Measurements from ENCODE around the gene MS4A10. TPM values are rescaled to one million over a fixed set of nuclear protein-coding genes. Genes with fewer than 3 reads are reported as not detected.

Gene MS4A10
- total RNA-seq, 6 experiments from 2014 or later, result not detected

- no peaks in the 10 kb centered on the region for H3K9me3 ChIP-seq
- H3K27ac ChIP-seq, result no peak overlapping the region
- DNase-seq, result no peak
- 61% methylated on average over 5 of the region's 11 CpGs for WGBS (ENCODE audit: insufficient coverage, low coverage, low lambda C conversion rate, missing lambda C conversion rate)
- no peak overlapping the region for H3K4me3 ChIP-seq
- H3K27me3 ChIP-seq, result no peaks in the 10 kb centered on the region
- TF ChIP-seq POLR2A (IDR thresholded peaks at IDR 0.05), result no peak
- TF ChIP-seq CTCF (IDR thresholded peaks at IDR 0.05), result no peak
- no peaks in the 10 kb centered on the region for H3K4me1 ChIP-seq
- H3K36me3 ChIP-seq, result no peaks in the 10 kb centered on the region
- intact Hi-C loops (cut with DNase I), result no loop called here
- ATAC-seq, result no peak
These were observed 21.3 kb upstream of the MS4A10 start for GRCh38 chr11:60763692-60764369.

DNA sequence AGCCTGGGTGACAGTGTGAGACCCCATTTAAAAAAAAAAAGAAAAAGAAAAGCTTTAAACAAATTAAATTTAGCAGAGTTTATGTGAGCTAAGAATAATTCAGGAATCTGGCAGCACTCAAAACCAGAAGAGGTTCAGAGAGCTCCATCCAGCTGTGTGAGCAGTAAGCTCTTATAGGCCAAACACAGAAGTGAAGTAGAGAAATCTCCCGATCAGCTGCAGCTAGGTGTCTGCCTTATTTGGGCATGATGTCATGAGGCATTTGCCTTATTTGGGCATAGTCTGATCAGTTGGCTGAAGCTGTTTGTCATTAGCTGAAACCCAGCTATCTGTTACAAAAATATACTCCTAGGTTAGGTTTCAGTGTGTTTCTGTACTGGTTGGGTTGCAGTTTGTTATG lies 20.3 kb upstream of the MS4A10 start:
- H3K27ac ChIP-seq, result no peak overlapping the region
- H3K27me3 ChIP-seq, result no peaks in the 10 kb centered on the region
- no peaks in the 10 kb centered on the region for H3K9me3 ChIP-seq
- no peak for TF ChIP-seq CTCF (IDR thresholded peaks at IDR 0.05)
- TF ChIP-seq POLR2A (IDR thresholded peaks at IDR 0.05), result no peak
- 33% methylated on average over 1 of the region's 1 CpG for WGBS (ENCODE audit: insufficient coverage, low coverage, low lambda C conversion rate, missing lambda C conversion rate)
- intact Hi-C loops (cut with DNase I), result no loop called here
- H3K36me3 ChIP-seq, result no peaks in the 10 kb centered on the region
- H3K4me3 ChIP-seq, result no peak overlapping the region
- DNase-seq (no peak), ATAC-seq (no peak)
- H3K4me1 ChIP-seq, result no peaks in the 10 kb centered on the region

DNA sequence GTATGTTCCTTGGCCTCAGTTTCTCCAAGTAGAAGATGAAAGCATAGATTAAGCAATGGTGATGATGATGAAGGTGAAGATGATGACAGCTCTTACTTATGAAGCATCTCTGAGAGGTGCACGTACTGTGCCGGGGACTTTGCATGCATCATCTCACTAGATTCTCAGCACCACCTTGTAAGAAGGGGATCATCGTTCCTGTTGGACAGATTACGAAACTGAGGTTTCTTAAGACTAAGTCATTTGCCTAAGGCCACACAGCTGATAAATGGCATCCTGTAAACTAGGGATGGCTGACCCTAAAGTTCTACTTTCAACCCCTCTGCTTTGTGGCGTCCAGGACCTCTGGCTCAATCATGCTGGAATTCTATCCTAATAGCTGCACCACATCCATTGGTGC lies 19.8 kb upstream of the MS4A10 start:
- Histone ChIP-seq H3K27ac (no peak overlapping the region), H3K27me3 (no peaks in the 10 kb centered on the region), H3K36me3 (no peaks in the 10 kb centered on the region), H3K4me1 (no peaks in the 10 kb centered on the region), H3K9me3 (no peaks in the 10 kb centered on the region), H3K4me3 (no peak overlapping the region)
- no peak for ATAC-seq
- intact Hi-C loops (cut with DNase I), result no loop called here
- 57% methylated on average over 5 of the region's 5 CpGs for WGBS (ENCODE audit: insufficient coverage, low coverage, low lambda C conversion rate, missing lambda C conversion rate)
- TF ChIP-seq POLR2A (IDR thresholded peaks at IDR 0.05), result no peak
- no peak for TF ChIP-seq CTCF (IDR thresholded peaks at IDR 0.05)
- DNase-seq, result no peak

DNA sequence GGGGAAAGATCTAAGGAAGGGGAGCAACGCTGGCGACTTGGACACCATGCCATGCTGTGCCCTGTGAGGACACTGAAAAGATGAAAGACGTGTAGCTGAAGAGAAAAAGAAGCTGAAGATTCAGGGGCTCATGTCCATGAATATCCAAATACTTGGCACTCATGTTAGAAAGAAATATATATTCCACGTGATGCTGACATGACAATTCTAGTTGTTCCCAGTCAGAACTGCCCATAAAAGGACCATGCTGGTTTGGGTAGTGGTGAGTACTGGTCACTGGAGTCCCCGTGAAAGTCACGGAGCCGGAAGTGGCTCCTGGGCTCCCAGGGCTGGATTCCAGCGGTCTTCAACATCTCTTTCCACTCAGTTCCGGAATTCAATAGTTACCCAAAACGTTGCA lies 18.6 kb upstream of the MS4A10 start:
- no peaks in the 10 kb centered on the region for H3K36me3 ChIP-seq
- H3K27me3 ChIP-seq, result no peaks in the 10 kb centered on the region
- H3K4me1 ChIP-seq, result no peaks in the 10 kb centered on the region
- 63% methylated on average over 9 of the region's 10 CpGs for WGBS (ENCODE audit: insufficient coverage, low coverage, low lambda C conversion rate, missing lambda C conversion rate)
- ATAC-seq (no peak), DNase-seq (no peak)
- intact Hi-C loops (cut with DNase I), result no loop called here
- no peak overlapping the region for H3K27ac ChIP-seq
- H3K4me3 ChIP-seq, result no peak overlapping the region
- no peaks in the 10 kb centered on the region for H3K9me3 ChIP-seq
- TF ChIP-seq CTCF (IDR thresholded peaks at IDR 0.05) (no peak), POLR2A (IDR thresholded peaks at IDR 0.05) (no peak)
